Sigmoid colon (tissue), 7 donors: Measurements from ENCODE around the gene COL15A1. TPM values are rescaled to one million over a fixed set of nuclear protein-coding genes. Genes with fewer than 3 reads are reported as not detected.

Experiments
- DNase-seq: peaks from one replicate; pipeline ENCODE4 v3.0.0-alpha.2; 2019
- H3K27ac ChIP-seq, 4 donors: fragments of 200-600 bp; sonication (generic); one replicate each; pipeline ENCODE4 v1.5.1; 2016 to 2019; ENCODE audit warnings: mild to moderate bottlenecking in 1 of 4
- H3K27me3 ChIP-seq, 3 donors: fragments of 200-600 bp; sonication (generic); one replicate each; pipeline ENCODE4 v1.5.1; 2019; ENCODE audit warnings: mild to moderate bottlenecking in 1 of 3
- H3K36me3 ChIP-seq, 4 donors: fragments of 200-600 bp; sonication (generic); one replicate each; pipeline ENCODE4 v1.5.1; 2016 to 2019
- H3K4me1 ChIP-seq, 4 donors: fragments of 200-600 bp; sonication (generic); one replicate each; pipeline ENCODE4 v1.5.1; 2017 to 2019
- H3K4me3 ChIP-seq, 4 donors: fragments of 200-600 bp; sonication (generic); one replicate each; pipeline ENCODE4 v1.5.1; 2017 to 2019; ENCODE audit warnings: mild to moderate bottlenecking in 2 of 4, moderate library complexity in 1 of 4
- H3K9me3 ChIP-seq, 4 donors: fragments of 200-600 bp in 3 of 4; sonication (generic) in 3 of 4; one replicate each; pipeline versions ENCODE4 v1.5.1 to v1.6.1; 2013 to 2019
- CTCF ChIP-seq, 4 experiments: fragments of 450-650 bp in 3 of 4; fragments of 200-600 bp in 1 of 4; IDR thresholded peaks; one replicate each; pipeline ENCODE4 v1.5.1; 2016 to 2019; ENCODE audit warnings: antibody characterized with exemption in 4 of 4, mild to moderate bottlenecking in 3 of 4, moderate library complexity in 2 of 4
- EP300 ChIP-seq, 4 donors: sonication (generic); formaldehyde crosslinking; IDR thresholded peaks; one replicate each; pipeline ENCODE4 v1.6.1; 2017; ENCODE audit warnings: antibody characterized with exemption in 4 of 4
- POLR2A ChIP-seq, 2 donors: fragments of 450-650 bp; IDR thresholded peaks; one replicate each; pipeline ENCODE4 v1.6.1; 2016; ENCODE audit warnings: antibody characterized with exemption in 2 of 2, mild to moderate bottlenecking in 2 of 2, moderate library complexity in 2 of 2
- POLR2AphosphoS5 ChIP-seq, 4 donors: sonication (generic); formaldehyde crosslinking; IDR thresholded peaks; one replicate each; pipeline ENCODE4 v1.6.1; 2017; ENCODE audit warnings: antibody characterized with exemption in 4 of 4
- WGBS, 2 donors: extraction: QIAGEN DNeasy Blood & Tissue Kit; methylation state at CpG; one replicate each; pipeline ENCODE4 v1.1.7; 2013; 5-methylcytosine and 5-hydroxymethylcytosine counted together
- intact Hi-C: fragments of 100-400 bp; cut with DNase I; formaldehyde crosslinking; loops from one replicate; pipeline ENCODE4 v1.15.1; 2023
- polyA plus RNA-seq, 3 donors: library from polyadenylated mRNA; stranded (reverse); fragments of 200-250 nt; gene quantifications; one replicate each; pipeline ENCODE4 v1.2.3, GENCODE V29; 2013
- total RNA-seq, 4 donors: library from RNA; depleted of rRNA; stranded (reverse); fragments of >200 nt; gene quantifications; one replicate each; pipeline ENCODE4 v1.1.0, GENCODE V29; 2016
- donor health status: healthy with polysubstance abuse.
- donor health status: Bipolar disorder and iron deficiency.
- donor health status: healthy.

COL15A1 gene
- total and polyA plus RNA-seq, 7 donors: under 0.01 to 104 (median 21.4) TPM

GRCh38 chr9:99019510-99020331, 76.0 kb downstream of the COL15A1 start:
- TF ChIP-seq POLR2A (IDR thresholded peaks at IDR 0.05) (no peak), EP300 (IDR thresholded peaks at IDR 0.05) (peak in 1 of 4 donors; percentile 45), CTCF (IDR thresholded peaks at IDR 0.05) (no peak), POLR2AphosphoS5 (IDR thresholded peaks at IDR 0.05) (peak in 2 of 4 donors; percentile 38 to 49)
- Histone ChIP-seq H3K9me3 (no peaks in the 10 kb centered on the region), H3K36me3 (peaks cover 0 to 77% (median 25%) of the 10 kb centered on the region in 4 donors), H3K27me3 (no peaks in the 10 kb centered on the region), H3K27ac (peak overlapping the region; percentile 24 to 78 (median 68)), H3K4me1 (peaks cover 0 to 29% (median 18%) of the 10 kb centered on the region in 4 donors), H3K4me3 (no peak overlapping the region)
- DNase-seq: no peak
- intact Hi-C loops: no loop called here
- WGBS, 2 donors: 74 to 84% methylated on average over 4 of the region's 4 CpGs

GRCh38 chr9:99020786-99021436, 77.2 kb downstream of the COL15A1 start:
- TF ChIP-seq EP300 (IDR thresholded peaks at IDR 0.05) (no peak), POLR2AphosphoS5 (IDR thresholded peaks at IDR 0.05) (no peak), CTCF (IDR thresholded peaks at IDR 0.05) (no peak), POLR2A (IDR thresholded peaks at IDR 0.05) (no peak)
- H3K9me3 ChIP-seq: no peaks in the 10 kb centered on the region
- no peak for DNase-seq
- H3K36me3 ChIP-seq: peaks cover 5 to 77% (median 24%) of the 10 kb centered on the region in 4 donors
- H3K4me1 ChIP-seq: peaks cover 0 to 29% (median 18%) of the 10 kb centered on the region in 4 donors
- no peaks in the 10 kb centered on the region for H3K27me3 ChIP-seq
- intact Hi-C loops: no loop called here
- 88 to 89% methylated on average over 8 of the region's 8 CpGs for WGBS, 2 donors
- H3K4me3 ChIP-seq: no peak overlapping the region
- H3K27ac ChIP-seq: peak overlapping the region; percentile 24 to 78 (median 68)

- intact Hi-C loops: no loop called here
- H3K27ac ChIP-seq: peak overlapping the region in 3 of 4 donors; percentile 5 to 78 (median 73)
- 73 to 86% methylated on average over 3 of the region's 3 CpGs for WGBS, 2 donors
- no peaks in the 10 kb centered on the region for H3K27me3 ChIP-seq
- no peaks in the 10 kb centered on the region for H3K9me3 ChIP-seq
- peaks cover 0 to 29% (median 18%) of the 10 kb centered on the region in 4 donors for H3K4me1 ChIP-seq
- no peak overlapping the region for H3K4me3 ChIP-seq
- H3K36me3 ChIP-seq: peaks cover 11 to 77% (median 27%) of the 10 kb centered on the region in 4 donors
- no peak for DNase-seq
- TF ChIP-seq POLR2AphosphoS5 (IDR thresholded peaks at IDR 0.05) (no peak), CTCF (IDR thresholded peaks at IDR 0.05) (no peak), POLR2A (IDR thresholded peaks at IDR 0.05) (no peak), EP300 (IDR thresholded peaks at IDR 0.05) (no peak)
Measured at GRCh38 chr9:99021512-99021911, 77.8 kb downstream of the COL15A1 start.

GRCh38 chr9:99023231-99023630, 79.5 kb downstream of the COL15A1 start:
- intact Hi-C loops: no loop called here
- DNase-seq: no peak
- Histone ChIP-seq H3K36me3 (peaks cover 18 to 79% (median 29%) of the 10 kb centered on the region in 4 donors), H3K27me3 (no peaks in the 10 kb centered on the region), H3K4me3 (no peak overlapping the region), H3K4me1 (peaks cover 0 to 29% (median 18%) of the 10 kb centered on the region in 4 donors), H3K9me3 (no peaks in the 10 kb centered on the region), H3K27ac (peak overlapping the region in 2 of 4 donors; percentile 49 to 78)
- WGBS, 2 donors: 75 to 81% methylated on average over 8 of the region's 8 CpGs
- TF ChIP-seq CTCF (IDR thresholded peaks at IDR 0.05) (no peak), POLR2AphosphoS5 (IDR thresholded peaks at IDR 0.05) (no peak), EP300 (IDR thresholded peaks at IDR 0.05) (no peak), POLR2A (IDR thresholded peaks at IDR 0.05) (no peak)
